SK-N-SH (cell line): ENCODE measurements around the gene RRP1B. TPM values are rescaled to one million over a fixed set of nuclear protein-coding genes. Genes with fewer than 3 reads are reported as not detected.

ENCODE experiments used
- CHD2 ChIP-seq: fragments of 150-350 bp; IDR thresholded peaks from 2 replicates; pipeline ENCODE4 v1.6.1; 2018; ENCODE audit warnings: low read length; ENCODE audit not compliant: partially characterized antibody
- ELF1 ChIP-seq: IDR thresholded peaks from 2 replicates; pipeline ENCODE4 v1.4.0; 2012
- EP300 ChIP-seq, 2 experiments: IDR thresholded peaks; 2 replicates each; pipeline versions ENCODE4 v1.4.0 to v1.6.1; 2012; ENCODE audit warnings: borderline replicate concordance in 1 of 2, low read depth in 1 of 2, low read length in 1 of 2
- EZH2phosphoT487 ChIP-seq: fragments of 200-600 bp; sonication (generic); IDR thresholded peaks from 2 replicates; pipeline ENCODE4 v1.6.1; 2017; ENCODE audit warnings: low read depth, mixed run types, mild to moderate bottlenecking, antibody characterized with exemption, moderate library complexity, borderline replicate concordance
- GABPA ChIP-seq: IDR thresholded peaks from 2 replicates; pipeline ENCODE4 v1.4.0; 2012; ENCODE audit warnings: low read depth, mild to moderate bottlenecking
- IRF3 ChIP-seq: fragments of 150-350 bp; IDR thresholded peaks from 2 replicates; pipeline ENCODE4 v1.6.1; 2016; ENCODE audit warnings: mild to moderate bottlenecking, low read depth, low read length
- NFIC ChIP-seq: IDR thresholded peaks from 2 replicates; pipeline ENCODE4 v1.4.0; 2012; ENCODE audit warnings: borderline replicate concordance
- NRF1 ChIP-seq: IDR thresholded peaks from 2 replicates; pipeline ENCODE4 v1.6.1; 2012; ENCODE audit warnings: low read depth, mild to moderate bottlenecking, low read length
- POLR2AphosphoS5 ChIP-seq: IDR thresholded peaks from 2 replicates; pipeline ENCODE4 v1.6.1; 2012; ENCODE audit warnings: low read depth, low read length
- RAD21 ChIP-seq: IDR thresholded peaks from 2 replicates; pipeline ENCODE4 v1.6.1; 2012; ENCODE audit warnings: mild to moderate bottlenecking, low read length
- RFX5 ChIP-seq: IDR thresholded peaks from 2 replicates; pipeline ENCODE4 v1.6.1; 2012; ENCODE audit warnings: mild to moderate bottlenecking, improper control_type of control experiment, low read length
- SMC3 ChIP-seq: IDR thresholded peaks from 2 replicates; pipeline ENCODE4 v1.6.1; 2012; ENCODE audit warnings: low read depth, low read length, improper control_type of control experiment
- TCF12 ChIP-seq: IDR thresholded peaks from 2 replicates; pipeline ENCODE4 v1.4.0; 2012
- TEAD4 ChIP-seq: IDR thresholded peaks from 2 replicates; pipeline ENCODE4 v1.4.0; 2012; ENCODE audit warnings: mild to moderate bottlenecking, borderline replicate concordance; ENCODE audit not compliant: insufficient read depth
- YY1 ChIP-seq: IDR thresholded peaks from 2 replicates; pipeline ENCODE4 v1.4.0; 2012; ENCODE audit warnings: low read depth, mild to moderate bottlenecking
- polyA plus RNA-seq, 3 experiments: library from polyadenylated mRNA; depleted of rRNA; stranded (reverse); fragments of >200 nt; gene quantifications; 2 replicates each; pipeline ENCODE4 v1.2.3, GENCODE V29; 2012
- TF ChIP-seq, protein P1 (sequence below): fragments of 200-600 bp; sonication (generic); IDR thresholded peaks from 2 replicates; pipeline ENCODE4 v1.6.1; 2017; ENCODE audit warnings: antibody characterized with exemption, mild to moderate bottlenecking, moderate library complexity
- TF ChIP-seq, protein P2 (sequence below): IDR thresholded peaks from 2 replicates; pipeline ENCODE4 v1.4.0; 2012; ENCODE audit warnings: low read depth, borderline replicate concordance

Gene RRP1B
- polyA plus RNA-seq, 1 of the 3 experiments (the other 2 are of a cell fraction), result 10.4 TPM

DNA sequence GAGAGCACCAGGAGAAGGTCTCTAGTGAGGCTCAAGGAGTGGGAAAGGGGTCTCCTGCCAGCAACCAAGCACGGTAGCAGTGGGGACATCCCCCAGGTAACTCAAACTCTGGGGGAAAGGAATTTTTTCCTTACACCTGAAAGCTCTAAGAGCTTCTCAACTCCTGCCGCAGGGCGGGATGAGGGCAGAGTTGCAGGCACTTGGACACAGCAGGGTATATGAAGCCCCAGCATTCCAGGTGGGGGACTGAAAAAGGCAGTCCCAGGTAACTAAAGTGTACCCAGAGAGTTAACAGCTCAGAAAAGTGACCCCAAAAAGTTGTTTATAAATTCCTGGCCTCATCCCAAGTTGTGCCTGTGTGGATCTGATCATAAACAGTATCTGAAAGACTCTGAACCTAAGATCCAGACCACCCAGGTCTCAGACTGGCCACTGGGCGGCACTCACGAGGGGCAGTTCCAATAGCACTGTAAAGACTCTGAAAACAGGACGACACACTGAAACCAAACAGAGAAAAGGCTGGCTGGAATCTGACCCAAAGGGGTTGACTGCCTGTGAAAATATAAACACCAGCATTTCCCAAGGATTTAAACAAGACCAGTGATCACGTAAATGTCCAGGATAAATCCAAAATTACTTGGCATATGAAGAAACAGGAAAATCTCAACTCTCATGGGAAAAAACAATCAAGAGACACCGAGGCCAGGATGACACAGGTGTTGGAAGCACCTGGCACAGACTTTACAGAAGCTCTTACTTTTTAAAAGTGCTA lies 47.6 kb upstream of the RRP1B start (continued):
- TF ChIP-seq, protein P1, sequence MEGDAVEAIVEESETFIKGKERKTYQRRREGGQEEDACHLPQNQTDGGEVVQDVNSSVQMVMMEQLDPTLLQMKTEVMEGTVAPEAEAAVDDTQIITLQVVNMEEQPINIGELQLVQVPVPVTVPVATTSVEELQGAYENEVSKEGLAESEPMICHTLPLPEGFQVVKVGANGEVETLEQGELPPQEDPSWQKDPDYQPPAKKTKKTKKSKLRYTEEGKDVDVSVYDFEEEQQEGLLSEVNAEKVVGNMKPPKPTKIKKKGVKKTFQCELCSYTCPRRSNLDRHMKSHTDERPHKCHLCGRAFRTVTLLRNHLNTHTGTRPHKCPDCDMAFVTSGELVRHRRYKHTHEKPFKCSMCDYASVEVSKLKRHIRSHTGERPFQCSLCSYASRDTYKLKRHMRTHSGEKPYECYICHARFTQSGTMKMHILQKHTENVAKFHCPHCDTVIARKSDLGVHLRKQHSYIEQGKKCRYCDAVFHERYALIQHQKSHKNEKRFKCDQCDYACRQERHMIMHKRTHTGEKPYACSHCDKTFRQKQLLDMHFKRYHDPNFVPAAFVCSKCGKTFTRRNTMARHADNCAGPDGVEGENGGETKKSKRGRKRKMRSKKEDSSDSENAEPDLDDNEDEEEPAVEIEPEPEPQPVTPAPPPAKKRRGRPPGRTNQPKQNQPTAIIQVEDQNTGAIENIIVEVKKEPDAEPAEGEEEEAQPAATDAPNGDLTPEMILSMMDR, result peak; percentile 82
- TF ChIP-seq CHD2 (no peak), EP300 (IDR thresholded peaks at IDR 0.05; ENCODE audit: borderline replicate concordance in 1 of 2, low read depth in 1 of 2, low read length in 1 of 2) (no peak), POLR2AphosphoS5 (no peak), TEAD4 (no peak), TCF12 (no peak), NFIC (0 out of 2 replicates have a peak, but pooled peaks have one; percentile 23), SMC3 (peak; percentile 76), ELF1 (no peak), YY1 (no peak), GABPA (no peak), RFX5 (no peak), IRF3 (no peak), RAD21 (peak; percentile 70), EZH2phosphoT487 (no peak), NRF1 (no peak)
- TF ChIP-seq, protein P2, sequence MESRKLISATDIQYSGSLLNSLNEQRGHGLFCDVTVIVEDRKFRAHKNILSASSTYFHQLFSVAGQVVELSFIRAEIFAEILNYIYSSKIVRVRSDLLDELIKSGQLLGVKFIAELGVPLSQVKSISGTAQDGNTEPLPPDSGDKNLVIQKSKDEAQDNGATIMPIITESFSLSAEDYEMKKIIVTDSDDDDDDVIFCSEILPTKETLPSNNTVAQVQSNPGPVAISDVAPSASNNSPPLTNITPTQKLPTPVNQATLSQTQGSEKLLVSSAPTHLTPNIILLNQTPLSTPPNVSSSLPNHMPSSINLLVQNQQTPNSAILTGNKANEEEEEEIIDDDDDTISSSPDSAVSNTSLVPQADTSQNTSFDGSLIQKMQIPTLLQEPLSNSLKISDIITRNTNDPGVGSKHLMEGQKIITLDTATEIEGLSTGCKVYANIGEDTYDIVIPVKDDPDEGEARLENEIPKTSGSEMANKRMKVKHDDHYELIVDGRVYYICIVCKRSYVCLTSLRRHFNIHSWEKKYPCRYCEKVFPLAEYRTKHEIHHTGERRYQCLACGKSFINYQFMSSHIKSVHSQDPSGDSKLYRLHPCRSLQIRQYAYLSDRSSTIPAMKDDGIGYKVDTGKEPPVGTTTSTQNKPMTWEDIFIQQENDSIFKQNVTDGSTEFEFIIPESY, result no peak
- TF ChIP-seq, all 33 proteins: peak for 5
